Stimulated activated CD8-positive, alpha-beta memory T cell treated with anti-CD3 and anti-CD28 coated beads, Interleukin-12 subunit alpha, Interleukin-12 subunit beta, amount 100 ng/mL, for 4 hours (primary cell): Measurements from ENCODE around the gene PALM2AKAP2.

Experiments used
- DNase-seq: peaks from one replicate; pipeline ENCODE4 v3.0.0-alpha.2; 2020; ENCODE audit warnings: low read depth

PALM2AKAP2 gene

GRCh38 chr9:109779711-109780452 lies at the start of gene PALM2AKAP2:
Gene PALM2AKAP2, plus strand, starts transcription at chr9:109780198. Its CDS starts 291 bp downstream, at chr9:109780489.
- no peak for DNase-seq

DNA sequence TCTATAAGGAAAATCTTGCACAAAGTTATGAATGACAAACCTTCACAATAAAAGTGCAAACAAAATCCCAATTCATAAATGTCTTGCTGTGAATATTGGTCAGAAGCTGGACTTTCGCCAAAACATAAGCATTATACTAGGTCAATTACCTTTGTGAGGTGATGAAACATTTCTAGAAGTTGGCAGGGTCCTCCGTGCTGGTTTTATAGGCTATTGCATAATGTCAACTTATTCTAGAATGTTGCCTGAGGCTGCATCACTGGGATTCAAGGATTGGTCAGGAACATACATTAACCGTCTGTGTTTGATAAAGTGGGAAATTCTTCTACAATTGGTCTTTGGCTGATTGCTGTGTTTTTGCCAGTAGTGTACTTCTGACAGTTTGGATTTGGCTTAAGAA lies 49.8 kb upstream of the PALM2AKAP2 start:
- DNase-seq = no peak

GRCh38 chr9:109733690-109734089 lies 46.3 kb upstream of the PALM2AKAP2 start:
- no peak for DNase-seq

- DNase-seq = no peak
Measured at GRCh38 chr9:109734814-109735213, 45.2 kb upstream of the PALM2AKAP2 start.

DNA sequence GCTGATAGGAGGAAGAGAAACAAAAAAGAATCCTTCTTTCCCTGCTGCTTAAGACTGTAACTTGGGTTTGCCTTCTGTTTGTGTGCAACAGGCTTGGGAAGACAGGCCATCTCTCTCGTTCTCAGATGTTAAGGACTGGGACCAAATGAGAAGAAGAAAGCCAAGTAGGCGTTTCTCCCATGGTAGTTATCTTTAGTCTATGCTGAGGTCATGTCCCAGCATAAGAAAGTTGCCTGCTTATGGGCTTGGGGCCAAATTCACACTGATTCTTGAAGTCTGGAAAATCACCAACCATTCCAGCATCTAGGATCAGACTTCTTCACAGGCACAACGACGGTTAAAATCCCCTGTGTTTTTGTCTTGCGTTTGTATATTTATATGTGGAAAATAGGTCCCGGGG lies 44.2 kb upstream of the PALM2AKAP2 start:
- no peak for DNase-seq

DNA sequence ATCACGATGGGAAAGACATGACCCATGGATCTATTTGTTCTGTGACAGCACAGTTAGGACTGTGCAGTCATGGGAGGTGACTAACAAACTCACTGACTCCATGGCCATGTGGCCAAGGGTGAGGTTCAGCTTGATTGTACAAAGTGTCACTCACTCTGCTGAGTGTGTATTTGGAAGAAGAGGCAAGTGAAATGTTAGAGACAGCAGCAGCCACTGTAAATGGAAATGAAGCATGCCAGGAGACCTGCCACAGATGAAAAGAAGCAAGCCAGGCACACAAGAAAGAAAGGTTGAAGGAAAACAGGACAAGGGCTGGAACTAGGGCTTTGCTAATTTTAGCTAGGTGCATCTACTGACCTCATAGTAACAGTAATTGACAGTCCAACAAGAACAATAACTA lies 42.7 kb upstream of the PALM2AKAP2 start:
- no peak for DNase-seq

DNA sequence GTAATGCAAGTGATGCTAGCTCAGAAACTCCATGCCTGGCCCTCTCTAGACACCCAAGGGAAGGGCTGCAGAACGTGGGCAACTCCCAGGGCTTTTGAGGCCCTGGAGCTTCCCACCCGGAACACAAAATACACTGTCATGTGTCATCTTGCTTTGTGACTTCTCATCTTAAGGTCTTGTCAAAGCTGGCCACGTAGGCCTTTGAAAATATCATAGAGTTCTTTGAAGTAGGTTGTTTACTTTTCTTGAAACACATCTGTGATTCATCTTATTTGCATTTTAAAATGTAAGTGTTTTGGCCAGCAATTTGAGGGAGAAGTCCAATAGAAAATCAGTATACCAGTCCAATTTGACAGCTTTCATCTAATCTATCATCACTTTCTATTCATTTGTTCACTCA lies 40.2 kb upstream of the PALM2AKAP2 start:
- DNase-seq = no peak

DNA sequence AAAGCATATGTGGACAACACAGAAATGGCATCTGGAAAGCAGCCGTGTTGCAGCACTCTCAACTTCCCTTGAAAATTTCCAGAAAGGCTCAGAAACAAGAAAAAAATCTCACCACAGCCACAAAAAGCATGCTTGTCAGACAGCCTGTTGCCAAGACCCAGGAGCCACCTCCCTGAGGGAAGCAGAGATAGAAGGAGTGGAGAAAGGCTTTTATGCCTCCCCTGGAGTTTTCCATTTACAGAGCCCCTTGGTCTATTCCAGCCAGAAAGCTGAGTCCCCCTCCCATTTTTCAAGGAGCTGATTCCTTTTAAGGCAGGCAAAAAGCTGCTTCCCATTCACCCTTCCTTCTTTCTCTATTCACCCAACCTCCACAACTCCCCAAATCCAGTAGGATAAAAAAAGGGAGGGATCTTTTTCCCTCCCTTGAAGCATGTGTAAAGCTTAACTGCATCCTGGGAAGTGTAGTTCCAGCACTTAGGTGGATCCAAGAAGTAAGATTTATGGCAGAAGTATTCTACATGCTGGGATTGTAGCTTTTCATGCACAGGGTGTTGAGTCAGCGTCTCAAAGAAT lies 37.1 kb upstream of the PALM2AKAP2 start:
- DNase-seq = no peak

- DNase-seq = no peak
Measured at GRCh38 chr9:109743696-109744095, 36.3 kb upstream of the PALM2AKAP2 start.

DNA sequence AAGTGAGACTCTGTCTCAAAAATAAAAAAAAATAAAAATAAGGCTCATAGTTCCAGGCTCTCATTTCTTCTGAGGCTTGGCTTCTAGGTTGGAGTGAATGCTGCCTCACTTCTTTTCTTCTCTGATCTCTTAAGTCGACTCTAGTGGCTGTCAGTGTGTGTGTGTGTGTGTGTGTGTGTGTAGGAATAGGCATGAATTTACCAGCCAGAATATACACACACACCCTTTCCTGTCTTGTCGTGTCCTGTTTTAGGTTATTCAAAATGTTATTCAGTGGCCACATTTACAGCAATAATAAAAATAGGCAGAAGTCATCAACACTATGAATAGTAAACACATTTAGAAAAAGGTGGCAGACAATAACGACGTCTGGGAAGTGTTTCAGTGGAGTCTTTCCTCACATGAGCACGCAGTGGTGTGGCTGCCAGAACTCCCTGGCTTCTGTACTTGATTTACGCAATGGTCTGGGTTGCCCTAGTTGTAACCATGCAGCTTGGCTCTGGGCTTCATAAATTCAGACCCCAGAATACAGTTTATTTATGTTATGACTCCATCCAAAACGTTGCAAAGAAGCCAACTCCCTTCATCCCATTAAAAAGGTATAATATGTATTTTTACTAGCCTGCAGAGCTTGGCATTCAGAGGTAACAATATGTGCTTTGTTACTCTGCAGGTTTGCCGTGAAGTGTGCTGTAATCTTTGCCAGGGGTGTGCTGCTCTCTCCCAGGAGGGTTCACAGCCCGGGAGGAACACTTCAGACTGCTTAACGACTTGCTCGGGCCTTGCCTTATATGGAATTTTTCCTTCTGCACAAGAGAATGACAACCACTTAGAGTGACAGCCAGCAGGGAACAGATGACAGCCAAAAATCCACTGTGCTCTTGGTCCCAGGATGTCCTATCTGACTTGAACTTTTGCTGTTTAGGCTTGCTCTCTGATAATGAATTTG lies 34.4 kb upstream of the PALM2AKAP2 start:
- no peak for DNase-seq

- DNase-seq = no peak
Measured at GRCh38 chr9:109751253-109751652, 28.7 kb upstream of the PALM2AKAP2 start.

GRCh38 chr9:109753308-109753707 lies 26.7 kb upstream of the PALM2AKAP2 start:
- DNase-seq = no peak

DNA sequence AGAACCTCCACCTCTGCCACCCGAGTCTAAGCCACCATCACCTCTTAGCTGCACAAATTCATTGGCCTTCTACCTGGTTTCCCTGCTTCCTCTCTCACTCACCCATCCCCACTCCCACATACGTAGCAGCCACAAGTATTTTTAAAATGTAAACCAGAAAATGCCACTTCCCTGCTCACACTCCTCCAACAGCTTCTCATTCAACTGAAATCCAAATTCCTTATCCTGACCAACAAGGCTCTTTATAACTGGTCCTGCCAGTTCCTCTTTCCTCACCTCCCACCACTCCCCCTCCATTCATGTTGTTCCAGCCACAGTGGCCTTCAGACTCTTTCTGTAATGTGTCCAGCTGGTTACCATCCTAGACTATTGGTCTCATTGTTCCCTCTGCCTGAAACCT lies 25.0 kb upstream of the PALM2AKAP2 start:
- DNase-seq = no peak

- no peak for DNase-seq
Measured at GRCh38 chr9:109759589-109759988, 20.4 kb upstream of the PALM2AKAP2 start.

GRCh38 chr9:109765278-109765677 lies 14.7 kb upstream of the PALM2AKAP2 start:
- DNase-seq = no peak

GRCh38 chr9:109765830-109766229 lies 14.2 kb upstream of the PALM2AKAP2 start:
- no peak for DNase-seq

GRCh38 chr9:109766351-109766750 lies 13.6 kb upstream of the PALM2AKAP2 start:
- DNase-seq = no peak

DNA sequence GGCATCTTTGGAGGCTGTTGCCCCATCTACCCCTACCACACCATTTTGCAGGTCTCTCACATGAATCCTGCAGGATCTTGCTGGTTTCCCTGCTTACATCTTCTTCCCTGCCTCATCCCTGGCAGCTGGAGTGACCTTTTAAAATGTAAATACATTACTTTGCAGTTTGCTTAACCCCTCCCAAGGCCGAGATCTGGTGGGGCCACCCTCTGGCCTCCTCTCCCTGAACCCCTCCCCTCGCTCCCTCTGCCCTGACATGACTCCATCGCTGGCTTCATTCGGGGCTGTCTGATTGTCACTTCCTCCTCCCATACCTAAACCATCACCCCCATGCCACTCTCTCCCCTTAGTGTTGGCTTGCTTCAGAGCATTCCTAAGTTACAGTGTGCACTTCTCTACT lies 12.6 kb upstream of the PALM2AKAP2 start:
- no peak for DNase-seq

- DNase-seq = no peak
Measured at GRCh38 chr9:109767814-109768213, 12.2 kb upstream of the PALM2AKAP2 start.

DNA sequence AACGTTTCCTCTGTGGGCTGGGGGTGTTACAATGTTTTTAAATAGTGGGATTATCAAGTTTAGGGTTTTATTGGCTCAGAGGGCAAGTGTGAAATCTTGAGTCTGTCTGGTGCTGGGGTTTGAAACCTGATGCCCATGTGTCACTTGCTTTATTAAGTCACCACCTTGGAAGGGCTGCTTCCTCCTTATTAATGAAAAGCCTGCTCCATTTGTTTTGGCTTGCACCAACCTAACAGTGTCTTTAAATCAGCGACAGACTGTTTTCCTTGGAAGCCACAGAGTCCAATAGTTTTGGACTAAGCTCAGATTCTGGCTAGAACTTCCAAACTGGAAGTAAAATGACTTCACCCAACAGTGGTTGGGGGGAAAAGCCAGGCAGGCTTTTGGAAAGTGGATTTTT lies 10.7 kb upstream of the PALM2AKAP2 start:
- DNase-seq = no peak

GRCh38 chr9:109770101-109770500 lies 9.9 kb upstream of the PALM2AKAP2 start:
- no peak for DNase-seq

- no peak for DNase-seq
Measured at GRCh38 chr9:109771087-109771486, 8.9 kb upstream of the PALM2AKAP2 start.
